ENCODE data around the gene PITPNC1. TPM values are rescaled to one million over a fixed set of nuclear protein-coding genes. Genes with fewer than 3 reads are reported as not detected.
"Not testable (repeated sequence)": the region's sequence is repeated elsewhere in the genome, so short reads cannot be mapped to it uniquely, and the experiment has no call there.

Gene PITPNC1
- total and polyA plus RNA-seq, 2 donors (not counting 3 experiments of a cell fraction or from before 2014, with no cell fraction given) = 2.4 to 9.6 TPM

DNA sequence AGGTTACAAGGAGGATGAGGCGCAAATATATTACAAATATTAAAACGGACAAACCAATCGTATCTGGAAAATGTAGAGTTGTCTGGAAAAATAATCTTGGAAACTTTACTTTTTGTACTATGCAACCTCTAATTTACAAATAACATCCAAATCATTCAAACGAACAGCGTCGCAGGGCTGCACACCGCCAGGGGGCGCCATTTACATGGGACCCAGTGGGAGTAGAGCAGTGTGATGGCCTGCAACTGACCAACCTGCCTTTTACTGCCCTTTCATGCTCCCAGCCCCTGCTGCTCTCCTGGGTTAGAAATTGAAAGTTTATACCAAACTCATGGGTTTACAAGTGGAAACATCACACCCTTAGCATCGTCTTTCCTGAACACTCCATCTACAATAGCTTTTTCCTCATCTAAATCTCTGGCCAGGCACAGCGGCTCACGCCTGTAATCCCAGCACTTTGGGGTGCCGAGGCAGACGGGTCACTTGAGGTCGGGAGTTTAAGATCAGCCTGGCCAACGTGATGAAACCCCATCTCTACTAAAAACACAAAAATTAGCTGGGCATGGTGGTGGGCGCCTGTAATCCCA lies 10.0 kb downstream of the PITPNC1 start:
- Histone ChIP-seq H2AFZ (ENCODE audit: low read depth, low read length) (no peak overlapping the region), H3K9me1 (replicated peaks; ENCODE audit: control insufficient read depth, extremely low read depth, insufficient read depth, low read length) (no peaks in the 10 kb centered on the region), H3K27me3 (ENCODE audit: control insufficient read depth in 2 of 2, insufficient read depth in 2 of 2, low read length in 2 of 2) (no peaks in the 10 kb centered on the region), H3K27ac (ENCODE audit: insufficient read depth, low read depth, low read length) (no peak overlapping the region), H3K9me3 (replicated peaks; ENCODE audit: control insufficient read depth, insufficient read depth, low read length) (no peaks in the 10 kb centered on the region), H4K20me1 (replicated peaks; ENCODE audit: control insufficient read depth, extremely low read depth, insufficient read depth, low read length) (no peaks in the 10 kb centered on the region), H3K79me2 (ENCODE audit: control insufficient read depth, insufficient read depth, low read length) (no peaks in the 10 kb centered on the region), H3K4me1 (ENCODE audit: control insufficient read depth, extremely low read depth, insufficient read depth, low read length) (peaks cover 12% of the 10 kb centered on the region), H3K36me3 (ENCODE audit: control insufficient read depth in 2 of 2, extremely low read depth in 1 of 2, insufficient read depth in 2 of 2, low read length in 2 of 2) (no peaks in the 10 kb centered on the region), H3K4me2 (ENCODE audit: insufficient read depth, low read length) (no peak overlapping the region), H3K4me3 (replicated peaks in 1 of 3; ENCODE audit: insufficient read depth in 1 of 3, low read depth in 1 of 3, low read length in 3 of 3) (no peak overlapping the region), H3K9ac (replicated peaks; ENCODE audit: extremely low read depth, insufficient read depth, low read length) (no peak overlapping the region)
- intact Hi-C loops (cut with micrococcal nuclease) = loop anchor here (1.0 kb wide), 1 partner anchor 88 kb away; no protein-coding TSS in a partner anchor
- CTCF ChIA-PET = interaction anchor here (0.8 to 6.7 kb wide), 8 partner anchors 9 to 214 kb away, joined by 3 to 131 read pairs (median 4); partner anchors contain the start of gene PITPNC1
- FAIRE-seq (peak; percentile 87), DNase-seq (ENCODE audit: low read depth, low spot score) (peak; percentile 52)
- POLR2A ChIA-PET = no interaction called here
- dilution Hi-C loops (cut with MboI; ENCODE audit: extremely low pct_ligation_motif_present, low sequenced_read_pairs) = no loop called here
- TF ChIP-seq, protein P1, sequence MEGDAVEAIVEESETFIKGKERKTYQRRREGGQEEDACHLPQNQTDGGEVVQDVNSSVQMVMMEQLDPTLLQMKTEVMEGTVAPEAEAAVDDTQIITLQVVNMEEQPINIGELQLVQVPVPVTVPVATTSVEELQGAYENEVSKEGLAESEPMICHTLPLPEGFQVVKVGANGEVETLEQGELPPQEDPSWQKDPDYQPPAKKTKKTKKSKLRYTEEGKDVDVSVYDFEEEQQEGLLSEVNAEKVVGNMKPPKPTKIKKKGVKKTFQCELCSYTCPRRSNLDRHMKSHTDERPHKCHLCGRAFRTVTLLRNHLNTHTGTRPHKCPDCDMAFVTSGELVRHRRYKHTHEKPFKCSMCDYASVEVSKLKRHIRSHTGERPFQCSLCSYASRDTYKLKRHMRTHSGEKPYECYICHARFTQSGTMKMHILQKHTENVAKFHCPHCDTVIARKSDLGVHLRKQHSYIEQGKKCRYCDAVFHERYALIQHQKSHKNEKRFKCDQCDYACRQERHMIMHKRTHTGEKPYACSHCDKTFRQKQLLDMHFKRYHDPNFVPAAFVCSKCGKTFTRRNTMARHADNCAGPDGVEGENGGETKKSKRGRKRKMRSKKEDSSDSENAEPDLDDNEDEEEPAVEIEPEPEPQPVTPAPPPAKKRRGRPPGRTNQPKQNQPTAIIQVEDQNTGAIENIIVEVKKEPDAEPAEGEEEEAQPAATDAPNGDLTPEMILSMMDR (IDR thresholded peaks at IDR 0.05; ENCODE audit: extremely low read depth in 1 of 2, insufficient read depth in 1 of 2, low read depth in 1 of 2, low read length in 2 of 2) = peak; percentile 70 to 80
- TF ChIP-seq POLR2AphosphoS5 (IDR thresholded peaks at IDR 0.05; ENCODE audit: insufficient read depth, low read depth, low read length) = no peak
- BruUV-seq (replicated peaks) = no TSS peak

- H2AFZ ChIP-seq (ENCODE audit: low read depth, low read length); H3K4me2 ChIP-seq (ENCODE audit: insufficient read depth, low read length); H3K4me3 ChIP-seq (replicated peaks in 1 of 3; ENCODE audit: insufficient read depth in 1 of 3, low read depth in 1 of 3, low read length in 3 of 3); H3K36me3 ChIP-seq (ENCODE audit: control insufficient read depth in 2 of 2, extremely low read depth in 1 of 2, insufficient read depth in 2 of 2, low read length in 2 of 2); BruUV-seq (replicated peaks); H3K9me3 ChIP-seq (replicated peaks; ENCODE audit: control insufficient read depth, insufficient read depth, low read length); H3K79me2 ChIP-seq (ENCODE audit: control insufficient read depth, insufficient read depth, low read length); POLR2A ChIA-PET; H3K9ac ChIP-seq (replicated peaks; ENCODE audit: extremely low read depth, insufficient read depth, low read length); FAIRE-seq; H4K20me1 ChIP-seq (replicated peaks; ENCODE audit: control insufficient read depth, extremely low read depth, insufficient read depth, low read length); H3K9me1 ChIP-seq (replicated peaks; ENCODE audit: control insufficient read depth, extremely low read depth, insufficient read depth, low read length); intact Hi-C loops (cut with micrococcal nuclease); dilution Hi-C loops (cut with MboI; ENCODE audit: extremely low pct_ligation_motif_present, low sequenced_read_pairs); H3K27ac ChIP-seq (ENCODE audit: insufficient read depth, low read depth, low read length); H3K27me3 ChIP-seq (ENCODE audit: control insufficient read depth in 2 of 2, insufficient read depth in 2 of 2, low read length in 2 of 2); DNase-seq (ENCODE audit: low read depth, low spot score): not testable (repeated sequence)
- CTCF ChIA-PET = interaction anchor here (0.7 to 6.7 kb wide), 5 partner anchors 10 to 301 kb away, joined by 3 to 131 read pairs (median 3); no protein-coding TSS in a partner anchor
- peaks cover 12% of the 10 kb centered on the region for H3K4me1 ChIP-seq (ENCODE audit: control insufficient read depth, extremely low read depth, insufficient read depth, low read length)
These were observed 11.5 kb downstream of the PITPNC1 start for GRCh38 chr17:67388536-67388935.

Measured in endothelial cell of umbilical vein (primary cell).